ENCODE data around the gene MRTFB.

GRCh38 chr16:14089283-14089823 is 18.2 kb downstream of the MRTFB start:
- TF ChIP-seq CTCF (IDR thresholded peaks at IDR 0.05) (no peak), POLR2A (IDR thresholded peaks at IDR 0.05) (no peak)

All from testis (tissue), 2 donors.